ENCODE results near the gene LPIN1.

The LPIN1 gene

DNA sequence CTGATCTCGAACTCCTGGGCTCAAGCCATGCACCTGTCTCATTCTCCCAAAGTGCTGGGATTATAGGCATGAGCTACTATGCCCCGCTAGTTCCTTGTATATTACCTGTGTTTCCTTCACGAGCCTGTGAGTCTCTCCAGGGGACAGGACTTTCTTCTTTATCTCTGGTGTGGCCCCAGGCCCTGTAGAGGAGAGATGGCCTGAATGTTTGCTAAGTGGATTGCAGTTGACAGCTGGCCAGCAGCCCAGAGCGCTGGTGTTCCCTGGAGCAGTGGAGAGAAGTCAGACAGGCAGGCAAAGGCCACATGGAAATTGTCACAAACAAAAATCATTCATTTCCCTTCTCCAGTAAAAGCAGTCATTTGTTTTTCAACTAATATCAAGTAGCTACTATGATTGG, 17.9 kb downstream of the LPIN1 start:
- no peak for DNase-seq

DNA sequence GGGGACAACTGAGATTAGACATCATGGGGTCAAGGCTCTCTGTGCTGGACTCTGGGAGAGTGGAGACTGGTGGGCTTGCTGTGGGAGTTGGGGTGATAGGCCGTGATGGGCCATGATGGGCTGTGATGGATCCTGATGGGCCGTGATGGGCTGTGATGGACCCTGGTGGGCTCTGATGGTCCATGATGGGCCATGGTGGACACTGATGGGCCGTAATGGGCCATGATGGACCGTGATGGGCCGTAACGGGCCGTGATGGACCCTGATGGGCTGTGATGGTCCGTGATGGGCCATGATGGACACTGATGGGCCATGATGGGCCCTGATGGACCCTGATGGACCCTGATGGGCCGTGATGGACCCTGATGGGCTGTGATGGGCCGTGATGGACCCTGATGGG, 18.5 kb downstream of the LPIN1 start:
- no peak for DNase-seq

DNA sequence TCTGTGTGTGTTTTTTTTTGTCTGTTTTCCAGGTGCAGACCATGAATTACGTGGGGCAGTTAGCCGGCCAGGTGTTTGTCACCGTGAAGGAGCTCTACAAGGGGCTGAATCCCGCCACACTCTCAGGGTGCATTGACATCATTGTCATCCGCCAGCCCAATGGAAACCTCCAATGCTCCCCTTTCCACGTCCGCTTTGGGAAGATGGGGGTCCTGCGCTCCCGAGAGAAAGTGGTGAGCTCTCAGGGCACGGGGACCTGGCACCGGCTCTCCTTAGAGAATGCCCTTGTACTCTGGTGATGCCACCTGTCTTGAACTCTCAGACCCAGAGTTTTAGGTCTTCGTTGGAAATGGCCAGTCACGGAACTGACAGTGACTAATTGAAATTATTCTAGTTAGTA, 19.1 kb downstream of the LPIN1 start:
- no peak for DNase-seq

GRCh38 chr2:11766016-11766415, 19.6 kb downstream of the LPIN1 start:
- DNase-seq, result no peak

GRCh38 chr2:11767779-11768178, 21.3 kb downstream of the LPIN1 start:
- DNase-seq, result no peak

- DNase-seq, result no peak
Measured at GRCh38 chr2:11768946-11769345, 22.5 kb downstream of the LPIN1 start.

DNA sequence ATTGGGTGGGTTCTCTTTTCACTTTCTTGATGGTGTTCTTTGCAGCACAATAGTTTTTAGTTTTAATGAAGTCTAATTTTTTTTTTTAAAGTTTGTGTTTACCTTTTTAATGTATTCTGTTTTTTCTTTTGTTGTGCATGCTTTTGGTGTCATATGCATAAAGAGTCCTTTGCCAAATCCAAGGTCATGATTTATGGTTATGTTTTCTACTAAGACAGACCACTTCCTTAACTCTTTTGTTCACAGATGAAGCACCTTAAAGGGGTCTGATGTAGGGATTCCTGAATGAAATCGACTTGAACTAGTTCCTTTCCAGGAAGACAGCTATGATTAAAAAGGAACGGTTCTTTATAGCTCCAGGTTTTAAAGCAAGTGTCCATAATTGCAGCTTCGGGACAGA, 23.1 kb downstream of the LPIN1 start:
- no peak for DNase-seq

DNA sequence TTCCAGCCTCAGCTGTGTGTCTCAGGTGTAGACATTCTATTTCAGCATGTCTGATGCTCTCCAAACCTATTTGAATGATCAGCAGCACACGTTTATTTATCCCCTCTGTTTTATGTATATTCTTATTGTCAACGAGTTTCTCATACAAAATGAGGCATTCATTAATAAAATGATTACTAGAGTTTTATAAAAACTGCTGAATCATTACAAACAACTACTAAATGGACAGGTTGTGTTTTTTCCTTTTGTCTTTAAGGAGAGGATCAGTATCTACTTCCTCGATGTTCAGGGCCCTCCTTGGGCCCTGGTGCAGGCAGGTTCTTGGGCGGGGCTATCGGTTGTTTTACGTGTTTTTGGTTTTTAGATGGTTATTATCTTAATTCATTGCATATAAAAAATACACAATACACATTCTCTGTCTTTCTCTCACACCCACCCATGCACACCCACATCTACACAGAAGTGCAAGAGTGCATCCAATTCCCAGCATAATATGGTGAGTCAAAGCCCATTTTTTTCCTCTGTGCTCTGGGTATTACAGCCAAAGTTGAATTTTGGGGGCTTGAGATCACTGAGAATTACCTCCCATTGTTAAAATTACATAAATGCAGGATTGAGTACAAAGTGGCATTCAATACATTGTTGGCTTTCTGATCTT, 24.2 kb downstream of the LPIN1 start:
- DNase-seq, result no peak

- DNase-seq, result no peak
Measured at GRCh38 chr2:11771971-11772615, 25.7 kb downstream of the LPIN1 start.

GRCh38 chr2:11773111-11773510, 26.7 kb downstream of the LPIN1 start:
- DNase-seq, result no peak

GRCh38 chr2:11773747-11774525, 27.5 kb downstream of the LPIN1 start:
- DNase-seq, result no peak

- no peak for DNase-seq
Measured at GRCh38 chr2:11774600-11774999, 28.2 kb downstream of the LPIN1 start.

- no peak for DNase-seq
Measured at GRCh38 chr2:11775384-11775783, 29.0 kb downstream of the LPIN1 start.

DNA sequence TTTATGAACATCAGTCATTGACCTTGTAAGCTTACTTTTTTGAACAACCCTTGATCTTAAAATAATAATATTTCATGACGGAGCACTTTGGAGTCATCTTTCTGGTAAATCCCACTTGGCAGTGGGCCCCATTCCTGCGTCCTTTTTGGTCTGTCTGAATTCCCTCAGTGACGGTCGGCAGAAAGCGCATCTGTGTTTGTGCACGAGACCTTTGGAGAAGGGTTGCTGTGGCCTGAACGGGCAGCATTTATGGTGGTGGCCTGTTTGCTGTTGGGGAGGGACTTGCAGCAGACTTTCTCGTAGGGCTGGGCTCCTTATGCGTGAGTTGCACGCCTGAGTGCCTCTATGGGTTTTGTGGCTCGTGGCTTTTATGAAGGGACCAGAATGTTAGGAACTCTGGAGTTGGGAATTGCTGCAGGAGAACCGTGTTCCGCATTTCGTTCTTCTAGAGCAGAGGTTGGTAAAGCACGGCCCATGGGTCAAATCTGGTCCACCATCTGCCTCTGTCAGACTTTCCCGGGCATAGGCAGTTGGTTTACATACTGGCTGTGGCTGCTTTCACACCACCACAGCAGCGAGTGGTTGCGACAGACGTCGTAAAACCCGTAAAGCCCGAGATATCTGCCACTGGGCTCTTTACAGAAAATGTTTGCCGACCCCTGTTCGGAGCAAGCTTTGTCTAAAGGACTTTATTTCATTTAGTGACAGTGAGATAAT, 30.8 kb downstream of the LPIN1 start:
- DNase-seq, result no peak

- DNase-seq, result no peak
Measured at GRCh38 chr2:11777886-11778415, 31.5 kb downstream of the LPIN1 start.

DNA sequence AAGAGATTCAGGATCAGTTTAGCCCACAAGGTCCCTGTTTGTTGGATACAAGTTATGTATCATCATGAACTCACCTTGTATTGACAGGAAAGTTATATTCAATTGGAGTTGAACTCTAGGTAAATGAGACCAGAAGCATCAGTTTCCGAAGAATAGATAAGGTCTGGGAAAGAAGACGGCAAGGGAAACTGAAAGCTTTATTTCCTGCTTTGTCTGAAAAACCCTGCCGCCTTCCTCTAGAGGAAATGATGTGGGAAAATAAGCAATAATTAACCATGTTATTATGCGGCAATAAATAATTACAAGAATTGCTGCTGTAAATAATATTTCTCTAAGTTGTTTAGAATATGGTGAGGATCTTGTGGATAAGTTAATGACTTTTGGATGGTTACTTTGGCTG, 32.0 kb downstream of the LPIN1 start:
- DNase-seq, result no peak

DNA sequence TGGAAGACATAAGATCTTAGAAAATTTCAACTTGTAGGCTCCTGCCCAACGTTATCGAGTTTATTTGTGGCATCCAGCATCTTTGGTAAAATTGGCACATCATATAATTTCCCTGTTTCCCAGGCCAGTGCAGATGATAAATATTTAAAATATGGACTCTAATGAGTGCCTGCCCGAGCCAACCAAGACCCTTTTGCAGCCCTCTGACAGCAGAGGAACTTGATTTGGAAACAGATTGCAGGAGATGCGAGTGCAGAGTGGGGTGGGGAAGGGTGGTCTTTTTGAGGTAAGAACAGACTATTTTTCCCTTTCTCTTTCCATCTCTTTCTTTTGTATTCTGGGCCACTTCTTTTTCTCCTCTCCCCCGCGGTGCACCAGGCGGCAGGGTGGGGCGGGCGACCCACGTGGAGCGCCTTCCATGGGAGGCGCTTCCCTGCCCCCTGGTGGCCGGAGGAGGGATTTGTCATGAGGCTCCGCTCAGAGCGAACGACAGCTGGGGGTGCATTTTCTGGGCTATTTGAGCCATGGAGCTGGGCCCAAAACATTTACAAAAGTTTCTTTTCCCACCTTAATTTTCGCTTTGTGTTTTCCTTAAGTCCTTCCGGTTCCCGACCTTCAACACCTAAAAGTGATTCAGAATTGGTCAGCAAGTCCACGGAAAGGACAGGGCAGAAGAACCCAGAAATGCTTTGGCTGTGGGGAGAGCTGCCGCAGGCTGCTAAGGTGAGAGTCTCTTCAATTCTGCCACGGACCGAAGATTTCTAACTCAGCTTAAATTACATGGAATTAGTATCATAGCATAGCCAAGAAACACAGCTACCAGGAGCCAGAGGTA, 32.7 kb downstream of the LPIN1 start:
- DNase-seq, result peak; percentile 89

DNA sequence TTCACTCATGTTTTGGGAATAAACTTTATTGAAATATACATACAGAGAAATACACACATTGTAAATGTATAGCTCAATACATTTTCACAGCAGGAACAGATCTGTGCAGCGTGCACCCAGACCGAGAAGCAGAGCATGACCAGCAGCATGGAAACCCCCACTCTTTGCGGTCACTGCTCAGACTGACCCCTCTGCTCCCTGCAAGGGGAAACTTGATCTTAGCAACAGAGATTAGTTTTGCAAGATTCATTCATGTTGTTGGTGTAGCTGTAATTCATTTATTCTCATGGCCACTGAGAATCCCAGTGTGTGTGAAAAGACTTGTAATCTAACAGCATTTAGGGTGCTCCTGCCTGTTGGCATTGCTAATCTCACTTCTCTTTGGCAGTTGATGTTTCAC, 35.2 kb downstream of the LPIN1 start:
- no peak for DNase-seq

DNA sequence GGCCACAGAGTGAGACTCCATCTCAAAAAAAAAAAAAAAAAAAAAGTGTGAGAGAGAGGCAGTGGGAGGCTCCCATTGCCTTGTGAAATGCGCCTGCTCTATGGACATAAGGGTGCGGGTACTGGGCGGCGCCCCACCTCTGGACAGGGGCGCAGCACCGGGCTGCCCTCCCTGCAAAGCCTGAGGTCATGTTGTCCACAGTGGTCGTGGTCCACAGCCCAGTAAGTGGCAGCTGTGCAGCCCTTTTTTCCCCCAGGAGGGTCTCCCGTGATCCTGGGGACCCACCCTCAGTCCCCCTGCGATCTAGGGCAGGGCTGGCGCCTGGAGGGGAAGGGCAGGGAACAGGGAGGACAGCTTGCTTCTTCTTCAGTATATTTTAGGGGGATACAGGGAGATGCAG, 37.8 kb downstream of the LPIN1 start:
- DNase-seq, result no peak

- peak; percentile 49 for DNase-seq
Measured at GRCh38 chr2:11784747-11785610, 38.5 kb downstream of the LPIN1 start.

- no peak for DNase-seq
Measured at GRCh38 chr2:11785611-11785940, 39.1 kb downstream of the LPIN1 start.
